ENCODE data around the gene ANO2.

The ANO2 gene

DNA sequence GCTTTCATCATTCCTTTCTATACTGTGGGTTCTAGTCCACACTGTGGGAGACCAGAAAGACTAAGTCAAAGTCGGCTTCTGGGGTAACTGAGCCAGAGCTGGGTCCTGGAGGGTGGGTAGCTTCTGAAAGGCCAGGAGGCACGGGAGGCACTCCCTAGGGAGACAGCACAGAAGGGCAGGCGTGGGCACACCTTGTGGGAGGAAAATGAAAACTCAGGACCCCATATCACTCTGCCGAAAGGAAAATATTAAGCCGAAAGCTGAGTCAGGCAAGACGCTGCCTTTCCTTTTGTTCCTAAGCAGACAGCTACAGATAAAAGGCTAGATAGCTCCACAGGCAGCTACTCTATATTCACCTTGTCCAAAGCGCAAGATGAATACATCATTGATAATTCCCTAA, 20.7 kb downstream of the ANO2 start:
- TF ChIP-seq, protein P1, sequence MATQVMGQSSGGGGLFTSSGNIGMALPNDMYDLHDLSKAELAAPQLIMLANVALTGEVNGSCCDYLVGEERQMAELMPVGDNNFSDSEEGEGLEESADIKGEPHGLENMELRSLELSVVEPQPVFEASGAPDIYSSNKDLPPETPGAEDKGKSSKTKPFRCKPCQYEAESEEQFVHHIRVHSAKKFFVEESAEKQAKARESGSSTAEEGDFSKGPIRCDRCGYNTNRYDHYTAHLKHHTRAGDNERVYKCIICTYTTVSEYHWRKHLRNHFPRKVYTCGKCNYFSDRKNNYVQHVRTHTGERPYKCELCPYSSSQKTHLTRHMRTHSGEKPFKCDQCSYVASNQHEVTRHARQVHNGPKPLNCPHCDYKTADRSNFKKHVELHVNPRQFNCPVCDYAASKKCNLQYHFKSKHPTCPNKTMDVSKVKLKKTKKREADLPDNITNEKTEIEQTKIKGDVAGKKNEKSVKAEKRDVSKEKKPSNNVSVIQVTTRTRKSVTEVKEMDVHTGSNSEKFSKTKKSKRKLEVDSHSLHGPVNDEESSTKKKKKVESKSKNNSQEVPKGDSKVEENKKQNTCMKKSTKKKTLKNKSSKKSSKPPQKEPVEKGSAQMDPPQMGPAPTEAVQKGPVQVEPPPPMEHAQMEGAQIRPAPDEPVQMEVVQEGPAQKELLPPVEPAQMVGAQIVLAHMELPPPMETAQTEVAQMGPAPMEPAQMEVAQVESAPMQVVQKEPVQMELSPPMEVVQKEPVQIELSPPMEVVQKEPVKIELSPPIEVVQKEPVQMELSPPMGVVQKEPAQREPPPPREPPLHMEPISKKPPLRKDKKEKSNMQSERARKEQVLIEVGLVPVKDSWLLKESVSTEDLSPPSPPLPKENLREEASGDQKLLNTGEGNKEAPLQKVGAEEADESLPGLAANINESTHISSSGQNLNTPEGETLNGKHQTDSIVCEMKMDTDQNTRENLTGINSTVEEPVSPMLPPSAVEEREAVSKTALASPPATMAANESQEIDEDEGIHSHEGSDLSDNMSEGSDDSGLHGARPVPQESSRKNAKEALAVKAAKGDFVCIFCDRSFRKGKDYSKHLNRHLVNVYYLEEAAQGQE (IDR thresholded peaks at IDR 0.05; ENCODE audit: insufficient read depth in 1 of 2, low read depth in 2 of 2, low read length in 2 of 2) = no peak
- TF ChIP-seq TAF1 (IDR thresholded peaks at IDR 0.05; ENCODE audit: borderline replicate concordance, insufficient read depth, low read length) (no peak), FOXP2 (optimal IDR thresholded peaks at IDR 0.05; ENCODE audit: borderline replicate concordance, extremely low read depth, extremely low read length, insufficient read depth) (no peak), POLR2AphosphoS5 (IDR thresholded peaks at IDR 0.05; ENCODE audit: low read depth, low read length) (no peak), SIN3A (IDR thresholded peaks at IDR 0.05; ENCODE audit: borderline replicate concordance, insufficient read depth, low read length) (no peak)

GRCh38 chr12:5923751-5924150, 21.3 kb downstream of the ANO2 start:
- TF ChIP-seq TAF1 (IDR thresholded peaks at IDR 0.05; ENCODE audit: borderline replicate concordance, insufficient read depth, low read length) = no peak
- no peak for TF ChIP-seq SIN3A (IDR thresholded peaks at IDR 0.05; ENCODE audit: borderline replicate concordance, insufficient read depth, low read length)
- no peak for TF ChIP-seq FOXP2 (optimal IDR thresholded peaks at IDR 0.05; ENCODE audit: borderline replicate concordance, extremely low read depth, extremely low read length, insufficient read depth)
- TF ChIP-seq, protein P1 (IDR thresholded peaks at IDR 0.05; ENCODE audit: insufficient read depth in 1 of 2, low read depth in 2 of 2, low read length in 2 of 2) = no peak
- TF ChIP-seq POLR2AphosphoS5 (IDR thresholded peaks at IDR 0.05; ENCODE audit: low read depth, low read length) = no peak

- TF ChIP-seq, protein P1 (IDR thresholded peaks at IDR 0.05; ENCODE audit: insufficient read depth in 1 of 2, low read depth in 2 of 2, low read length in 2 of 2) = no peak
- no peak for TF ChIP-seq SIN3A (IDR thresholded peaks at IDR 0.05; ENCODE audit: borderline replicate concordance, insufficient read depth, low read length)
- TF ChIP-seq TAF1 (IDR thresholded peaks at IDR 0.05; ENCODE audit: borderline replicate concordance, insufficient read depth, low read length) = no peak
- no peak for TF ChIP-seq FOXP2 (optimal IDR thresholded peaks at IDR 0.05; ENCODE audit: borderline replicate concordance, extremely low read depth, extremely low read length, insufficient read depth)
- no peak for TF ChIP-seq POLR2AphosphoS5 (IDR thresholded peaks at IDR 0.05; ENCODE audit: low read depth, low read length)
These were observed 21.9 kb downstream of the ANO2 start for GRCh38 chr12:5923043-5923605.

DNA sequence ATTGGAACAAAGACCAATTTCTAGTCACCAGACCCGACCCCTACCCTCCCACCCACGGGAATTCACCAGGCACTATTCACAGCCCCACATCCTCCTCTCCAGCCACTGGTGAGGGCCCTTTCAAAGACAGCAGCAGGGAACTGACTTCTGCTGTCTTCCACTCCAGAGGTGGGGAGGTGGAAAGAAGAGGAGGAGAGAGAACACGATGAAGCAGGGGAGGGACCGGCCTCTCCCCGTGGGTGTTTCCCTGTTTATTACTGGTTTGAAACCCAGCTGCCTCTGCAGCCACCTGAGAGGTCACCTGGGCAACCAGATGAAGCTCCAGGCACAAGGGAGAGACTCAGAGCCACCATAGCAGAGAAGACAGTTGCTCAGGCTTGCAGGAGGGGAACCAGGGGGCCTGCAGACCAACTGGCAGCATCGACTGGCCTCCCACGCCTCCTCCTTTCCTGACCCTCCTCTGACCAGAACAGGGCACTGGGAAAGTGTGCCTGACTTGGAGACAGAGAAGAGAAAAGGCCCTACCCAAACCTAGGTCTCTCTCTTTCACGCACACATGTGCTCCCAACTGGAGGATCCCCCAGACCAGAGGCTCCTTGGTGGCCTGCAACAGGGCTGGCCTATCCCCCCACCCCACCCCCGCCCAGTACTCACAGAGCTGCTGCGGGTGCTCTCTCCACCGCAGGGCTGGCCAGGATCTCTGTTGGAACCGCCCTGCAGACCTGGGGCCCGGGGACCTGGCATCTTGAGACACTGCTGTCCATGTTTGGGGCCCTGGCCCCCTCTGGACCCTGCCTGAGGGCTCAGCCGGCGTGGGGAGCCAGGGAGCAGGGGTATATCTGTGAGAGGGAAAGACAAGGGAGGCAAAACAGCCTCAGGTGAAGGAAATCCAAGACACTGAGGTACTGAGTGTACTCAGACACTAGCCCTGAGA, 22.8 kb downstream of the ANO2 start:
- no peak for TF ChIP-seq TAF1 (IDR thresholded peaks at IDR 0.05; ENCODE audit: borderline replicate concordance, insufficient read depth, low read length)
- no peak for TF ChIP-seq SIN3A (IDR thresholded peaks at IDR 0.05; ENCODE audit: borderline replicate concordance, insufficient read depth, low read length)
- TF ChIP-seq, protein P1 (IDR thresholded peaks at IDR 0.05; ENCODE audit: insufficient read depth in 1 of 2, low read depth in 2 of 2, low read length in 2 of 2) = no peak
- no peak for TF ChIP-seq FOXP2 (optimal IDR thresholded peaks at IDR 0.05; ENCODE audit: borderline replicate concordance, extremely low read depth, extremely low read length, insufficient read depth)
- no peak for TF ChIP-seq POLR2AphosphoS5 (IDR thresholded peaks at IDR 0.05; ENCODE audit: low read depth, low read length)
